BE2C (cell line): ENCODE data around the gene PPOX. TPM values are rescaled to one million over a fixed set of nuclear protein-coding genes. Genes with fewer than 3 reads are reported as not detected.

Source experiments
- DNase-seq: peaks from one replicate; pipeline ENCODE4 v3.0.0-alpha.2; 2020
- H3K27me3 ChIP-seq: fragments of 250-450 bp; sonication (Bioruptor Pico); 2 replicates; pipeline ENCODE4 v1.5.1; 2020; ENCODE audit warnings: mild to moderate bottlenecking
- H3K36me3 ChIP-seq: fragments of 250-450 bp; sonication (Bioruptor Pico); 2 replicates; pipeline ENCODE4 v1.5.1; 2020; ENCODE audit warnings: mild to moderate bottlenecking
- H3K4me1 ChIP-seq: fragments of 250-450 bp; sonication (Bioruptor Pico); 2 replicates; pipeline ENCODE4 v1.5.1; 2020
- H3K4me3 ChIP-seq: 2 replicates; pipeline ENCODE4 v1.5.1; 2011; ENCODE audit warnings: low read depth, low read length
- H3K9me3 ChIP-seq: fragments of 250-450 bp; sonication (Bioruptor Pico); 2 replicates; pipeline ENCODE4 v1.5.1; 2020
- CTCF ChIP-seq: IDR thresholded peaks from 2 replicates; pipeline ENCODE4 v1.5.1; 2012; ENCODE audit warnings: mild to moderate bottlenecking, low read depth, low read length
- polyA plus RNA-seq: library from polyadenylated mRNA; unstranded; fragments of >200 nt; gene quantifications from one replicate; pipeline ENCODE4 v1.2.1, GENCODE V29; 2012; ENCODE audit warnings: low read depth, missing spikeins; ENCODE audit not compliant: insufficient read length, insufficient read depth

The PPOX gene
- 42.7 TPM for polyA plus RNA-seq

- Histone ChIP-seq H3K4me1 (no peaks in the 10 kb centered on the region), H3K9me3 (no peaks in the 10 kb centered on the region), H3K36me3 (peaks cover 7% of the 10 kb centered on the region), H3K4me3 (peak within 1 kb of the TSS; percentile 84), H3K27me3 (no peaks in the 10 kb centered on the region)
- DNase-seq: peak; percentile 96
- peak; percentile 72 for TF ChIP-seq CTCF
Measured at GRCh38 chr1:161165742-161166668, at the start of gene PPOX. TSS of gene PPOX (plus strand) at chr1:161166426. CDS start at chr1:161166848, 422 bp downstream.

- Histone ChIP-seq H3K27me3 (no peaks in the 10 kb centered on the region), H3K4me1 (peaks cover 8% of the 10 kb centered on the region), H3K9me3 (no peaks in the 10 kb centered on the region), H3K4me3 (peak within 1 kb of the TSS; percentile 91), H3K36me3 (peaks cover 24% of the 10 kb centered on the region)
- no peak for TF ChIP-seq CTCF
- peak; percentile 89 for DNase-seq
Measured at GRCh38 chr1:161117759-161118581, 48.3 kb upstream of the PPOX start, which contains the start of the genes NIT1 and PFDN2. TSS of gene NIT1 (plus strand) at chr1:161118105. CDS start at chr1:161118177, 72 bp downstream. TSS of gene PFDN2 (minus strand) at chr1:161118037. CDS start at chr1:161118026, 11 bp downstream.

- DNase-seq: peak; percentile 78
- no peaks in the 10 kb centered on the region for H3K9me3 ChIP-seq
- H3K4me1 ChIP-seq: peaks cover 8% of the 10 kb centered on the region
- H3K36me3 ChIP-seq: peaks cover 34% of the 10 kb centered on the region
- no peaks in the 10 kb centered on the region for H3K27me3 ChIP-seq
- peak; percentile 47 for TF ChIP-seq CTCF
- H3K4me3 ChIP-seq: peak overlapping the region; percentile 91
Measured at GRCh38 chr1:161119092-161119903, 46.9 kb upstream of the PPOX start.

GRCh38 chr1:161121042-161121650, 45.1 kb upstream of the PPOX start:
- Histone ChIP-seq H3K4me3 (no peak overlapping the region), H3K4me1 (peaks cover 8% of the 10 kb centered on the region), H3K9me3 (no peaks in the 10 kb centered on the region), H3K27me3 (no peaks in the 10 kb centered on the region), H3K36me3 (peaks cover 49% of the 10 kb centered on the region)
- no peak for TF ChIP-seq CTCF
- no peak for DNase-seq

GRCh38 chr1:161121834-161122233, 44.4 kb upstream of the PPOX start:
- no peak overlapping the region for H3K4me3 ChIP-seq
- H3K9me3 ChIP-seq: no peaks in the 10 kb centered on the region
- H3K27me3 ChIP-seq: no peaks in the 10 kb centered on the region
- peaks cover 8% of the 10 kb centered on the region for H3K4me1 ChIP-seq
- no peak for TF ChIP-seq CTCF
- DNase-seq: no peak
- H3K36me3 ChIP-seq: peaks cover 55% of the 10 kb centered on the region
